Measurements from ENCODE around the gene HMG20B. TPM values are rescaled to one million over a fixed set of nuclear protein-coding genes. Genes with fewer than 3 reads are reported as not detected.

HMG20B gene
- total RNA-seq, 1 donor from 2014 or later, result 34.4 TPM

DNA sequence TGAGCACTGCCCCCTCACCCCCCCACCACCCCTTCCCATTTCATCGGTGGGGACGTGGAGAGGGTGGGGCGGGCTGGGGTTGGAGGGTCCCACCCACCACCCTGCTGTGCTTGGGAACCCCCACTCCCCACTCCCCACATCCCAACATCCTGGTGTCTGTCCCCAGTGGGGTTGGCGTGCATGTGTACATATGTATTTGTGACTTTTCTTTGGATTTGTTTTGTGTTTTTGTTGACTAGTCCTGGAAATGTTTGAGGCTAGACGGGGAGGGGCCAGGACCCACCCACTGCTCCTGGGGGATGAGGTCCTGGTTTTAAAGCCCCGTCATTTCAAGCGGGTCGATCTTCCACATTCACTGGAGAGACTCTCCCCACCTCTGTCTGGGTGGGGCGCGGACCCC lies 36.8 kb upstream of the HMG20B start:
- ATAC-seq (ENCODE audit: poor library complexity) (no peak), DNase-seq (no peak)
- intact Hi-C loops (cut with DNase I), result no loop called here

DNA sequence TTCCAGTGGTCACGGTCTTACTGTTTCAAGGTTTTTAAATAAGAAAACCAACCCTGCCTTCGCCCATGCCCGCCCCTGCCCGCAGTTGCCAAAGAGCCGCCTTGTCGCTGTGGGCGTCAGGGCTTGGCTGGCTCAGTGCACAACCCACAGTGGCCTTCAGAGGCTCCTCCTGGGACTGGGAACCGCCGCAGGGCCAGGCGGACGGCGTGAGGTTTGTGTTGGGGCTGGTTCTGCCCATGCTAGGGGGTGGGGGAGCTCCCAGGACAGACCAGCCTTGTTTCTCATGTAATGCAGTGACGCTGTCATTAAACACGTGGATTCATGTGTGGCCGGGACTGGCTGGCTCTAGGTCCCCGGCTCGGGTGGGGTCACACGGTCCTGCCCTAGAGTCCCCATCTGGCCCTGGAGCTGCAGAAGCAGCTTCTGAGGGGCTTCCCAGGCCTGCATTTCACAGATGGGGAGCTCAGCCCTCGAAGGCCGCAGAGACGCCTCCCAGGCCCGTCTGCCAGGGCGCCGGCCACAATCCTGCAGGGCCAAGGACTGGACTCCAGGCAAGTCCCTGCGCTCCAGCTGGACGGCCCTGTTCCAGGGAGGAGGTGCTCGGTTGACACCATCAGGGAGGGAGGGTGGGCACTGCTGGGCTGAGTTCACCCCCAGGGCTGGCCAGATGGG lies 36.2 kb upstream of the HMG20B start:
- peak; percentile 74 for DNase-seq
- ATAC-seq (ENCODE audit: poor library complexity), result peak; percentile 46
- intact Hi-C loops (cut with DNase I), result no loop called here

DNA sequence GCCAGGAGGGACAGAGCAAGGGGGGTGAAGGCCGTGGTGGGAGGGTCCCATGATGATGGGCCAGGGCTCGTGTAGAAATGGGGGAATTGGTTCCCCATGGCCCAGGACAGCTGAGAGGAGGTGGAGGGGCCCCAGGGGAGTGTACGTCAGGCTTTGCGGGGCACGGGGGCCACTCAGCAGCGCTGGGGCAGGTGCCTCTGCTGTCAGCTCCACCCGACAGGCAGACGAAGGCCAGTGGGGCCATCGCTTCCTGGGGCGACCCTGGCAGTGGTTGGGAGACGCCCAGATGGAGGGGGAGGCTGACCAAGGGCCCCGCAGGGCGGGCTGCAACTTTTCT lies 35.7 kb upstream of the HMG20B start:
- ATAC-seq (ENCODE audit: poor library complexity) (peak; percentile 11), DNase-seq (no peak)
- intact Hi-C loops (cut with DNase I), result no loop called here

DNA sequence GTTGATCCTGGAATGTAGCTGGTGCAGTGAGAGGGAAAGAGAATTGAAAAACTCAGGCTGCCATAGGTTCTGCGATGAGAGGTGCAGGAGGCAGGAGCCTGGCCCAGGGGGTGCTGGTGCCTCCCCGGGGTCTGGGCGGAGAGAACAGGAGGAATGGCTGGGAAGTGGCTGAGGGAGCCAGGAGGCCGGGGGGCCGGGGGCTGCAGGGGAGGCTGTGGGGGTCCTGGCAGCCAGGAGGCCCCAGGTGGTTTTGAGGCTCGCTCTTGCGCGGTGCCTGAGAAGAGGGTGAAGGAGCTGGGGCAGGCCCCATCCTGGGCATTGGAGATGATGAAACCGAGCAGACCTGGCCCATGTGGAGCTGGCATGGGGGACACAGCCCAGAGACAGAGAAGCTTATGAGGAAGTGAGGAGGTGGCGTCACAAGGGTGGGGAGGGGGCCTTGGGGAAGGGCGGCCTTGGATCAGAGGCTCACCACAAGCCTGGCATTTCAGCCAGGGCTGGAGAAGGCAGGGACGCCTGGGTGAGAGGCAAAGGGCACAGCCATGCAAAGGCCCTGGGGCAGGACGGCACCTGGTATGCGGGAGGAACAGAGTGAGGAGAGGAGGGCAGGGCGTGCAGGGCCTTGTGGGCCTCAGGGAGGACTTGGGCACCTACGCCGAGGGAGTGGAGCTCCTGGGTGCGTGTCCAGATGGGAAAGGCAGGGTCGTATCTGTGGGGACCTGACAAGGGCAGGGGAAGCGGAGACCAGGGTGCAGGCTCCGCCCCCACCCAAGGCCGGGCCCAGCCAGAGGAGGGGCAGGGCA lies 35.1 kb upstream of the HMG20B start:
- DNase-seq (no peak), ATAC-seq (ENCODE audit: poor library complexity) (no peak)
- intact Hi-C loops (cut with DNase I), result no loop called here

DNA sequence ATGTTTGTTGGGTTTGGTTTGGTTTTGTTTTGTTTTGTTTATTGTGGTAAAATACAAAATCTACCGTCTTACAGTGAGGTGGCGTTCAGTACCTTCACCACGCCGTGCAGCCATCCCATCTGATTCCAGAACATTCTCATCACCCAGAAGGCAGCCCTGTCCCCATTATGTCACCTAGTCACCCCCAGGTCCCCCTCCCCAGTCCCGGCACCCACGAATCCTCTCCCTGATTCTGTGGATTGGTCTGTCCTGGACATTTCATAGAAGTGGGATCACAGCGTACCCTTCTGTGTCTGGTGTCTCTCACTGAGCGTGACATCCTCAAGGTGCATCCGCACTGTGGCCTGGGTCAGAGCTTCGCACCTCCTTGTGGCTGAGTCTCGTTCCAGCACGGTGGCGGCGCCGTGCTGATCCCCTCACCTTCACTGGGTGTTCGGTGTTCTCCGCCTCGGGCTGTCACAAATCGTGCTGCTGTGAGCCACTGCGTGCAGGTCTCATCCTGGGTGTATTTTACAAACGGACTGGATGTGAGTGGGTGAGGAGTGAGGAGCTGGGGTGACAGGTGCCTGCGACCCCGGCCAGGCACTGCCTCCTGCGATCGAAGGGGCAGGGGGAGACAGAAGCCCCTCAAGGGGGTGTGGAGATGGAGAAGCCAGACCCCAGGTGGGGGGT lies 34.4 kb upstream of the HMG20B start:
- ATAC-seq (ENCODE audit: poor library complexity) (no peak), DNase-seq (no peak)
- intact Hi-C loops (cut with DNase I), result no loop called here

DNA sequence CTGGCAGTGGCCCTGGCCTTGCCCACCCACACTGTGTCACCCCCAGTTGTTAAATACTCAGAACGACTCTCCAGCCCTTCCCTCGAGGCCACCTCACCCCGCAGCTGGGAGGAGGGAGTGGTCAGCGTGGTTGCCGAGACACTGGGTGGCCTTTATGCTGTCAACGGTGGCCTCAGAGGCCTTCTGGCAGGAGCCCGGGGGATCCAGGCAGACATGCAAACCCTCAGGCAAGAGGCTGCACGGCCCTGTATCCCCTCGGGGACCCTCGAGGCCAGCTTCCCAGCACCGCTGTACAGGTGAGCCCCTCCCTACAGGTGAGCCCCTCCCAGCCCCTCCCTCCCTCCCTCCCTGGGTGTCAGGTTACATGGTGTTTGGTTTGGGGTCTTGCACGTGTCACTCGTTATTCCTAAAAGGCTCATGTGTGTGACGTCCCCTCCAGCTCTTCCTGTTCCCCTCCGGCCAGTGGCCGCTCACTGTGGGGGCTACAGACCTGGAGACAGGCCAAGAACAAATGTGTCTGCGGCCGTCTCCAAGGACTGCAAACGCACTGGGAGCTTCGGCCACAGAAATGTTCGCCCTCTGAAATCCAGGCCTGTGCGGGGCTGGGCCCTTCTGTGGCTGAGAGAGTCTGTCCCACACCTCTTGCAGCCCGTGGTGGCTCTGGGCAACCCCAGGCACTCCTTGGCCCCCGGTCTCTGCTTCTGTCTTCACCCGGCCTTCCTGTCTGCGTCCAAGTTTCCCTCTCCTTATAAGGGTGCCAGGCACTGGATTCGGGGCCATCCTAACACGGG lies 33.6 kb upstream of the HMG20B start, which contains the start of gene TEKTIP1:
TEKTIP1 (plus strand) TSS at position 210 of the 791 bp plus-strand sequence; CDS start at position 214, 4 bp downstream.
- intact Hi-C loops (cut with DNase I), result no loop called here
- DNase-seq, result no peak
- ATAC-seq (ENCODE audit: poor library complexity), result no peak

DNA sequence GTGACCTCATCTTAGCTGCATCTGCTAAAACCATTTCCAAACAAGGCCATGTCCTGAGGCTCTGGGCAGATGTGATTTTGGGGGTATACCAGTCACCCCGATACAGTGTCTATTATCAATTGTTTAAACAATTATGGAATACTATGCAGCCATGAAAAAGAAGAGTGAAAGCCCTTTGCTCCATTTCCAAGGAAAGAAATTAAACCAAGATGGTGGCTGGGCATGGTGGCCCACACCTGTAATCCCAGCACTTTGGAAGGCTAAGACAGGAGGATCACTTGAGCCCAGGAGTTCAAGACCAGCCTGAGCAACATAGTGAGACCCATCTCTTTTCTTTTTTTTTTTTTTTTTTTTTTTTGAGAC lies 33.0 kb upstream of the HMG20B start:
- DNase-seq (no peak), ATAC-seq (ENCODE audit: poor library complexity) (no peak)
- intact Hi-C loops (cut with DNase I), result loop anchor here (10.0 kb wide), 1 partner anchor 165 kb away; the partner anchor contains the start of genes PIP5K1C and TJP3

DNA sequence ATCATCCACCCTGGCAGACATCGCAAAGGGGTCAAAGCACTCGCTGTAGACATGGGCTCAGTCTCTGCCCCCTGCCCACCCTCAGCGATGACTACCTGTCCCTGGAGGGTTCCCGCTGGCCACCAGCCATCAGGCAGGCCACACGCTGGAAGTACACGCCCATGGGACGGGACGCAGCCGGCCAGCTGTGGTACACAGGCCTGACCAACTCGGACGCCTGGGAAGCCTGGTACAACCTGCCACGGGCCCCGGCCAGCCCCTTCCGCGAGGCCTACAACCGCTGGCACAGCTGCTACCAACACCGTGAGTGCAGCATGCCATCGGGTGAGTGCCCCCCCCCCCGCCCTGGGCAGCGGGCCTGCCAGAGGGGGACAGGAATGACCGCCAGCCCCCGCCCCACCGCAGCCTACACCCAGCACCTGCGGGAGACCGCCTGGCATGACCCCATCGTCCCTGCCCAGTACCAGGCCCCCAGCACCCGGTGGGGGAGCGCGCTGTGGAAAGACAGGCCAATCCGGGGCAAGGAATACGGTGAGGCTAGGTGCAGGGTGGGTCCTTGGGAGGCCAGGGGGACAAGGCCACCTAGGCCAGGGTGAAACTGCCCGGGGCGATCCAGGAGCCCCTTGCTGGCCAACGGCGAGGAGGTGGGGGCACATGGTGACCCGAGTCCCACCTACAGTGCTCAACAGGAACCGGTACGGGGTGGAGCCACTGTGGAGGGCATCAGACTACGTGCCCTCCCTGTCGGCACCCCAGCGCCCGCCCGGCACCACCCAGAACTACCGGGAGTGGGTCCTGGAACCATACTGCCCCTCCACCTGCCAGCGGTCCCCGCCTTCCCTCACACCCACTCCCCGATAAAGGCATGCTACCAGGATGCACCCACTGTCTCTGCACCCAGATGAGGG lies 29.3 kb upstream of the HMG20B start:
- intact Hi-C loops (cut with DNase I), result loop anchor here (10.0 kb wide), 1 partner anchor 161 kb away; the partner anchor contains the start of genes PIP5K1C and TJP3
- ATAC-seq (ENCODE audit: poor library complexity) (no peak), DNase-seq (no peak)

DNA sequence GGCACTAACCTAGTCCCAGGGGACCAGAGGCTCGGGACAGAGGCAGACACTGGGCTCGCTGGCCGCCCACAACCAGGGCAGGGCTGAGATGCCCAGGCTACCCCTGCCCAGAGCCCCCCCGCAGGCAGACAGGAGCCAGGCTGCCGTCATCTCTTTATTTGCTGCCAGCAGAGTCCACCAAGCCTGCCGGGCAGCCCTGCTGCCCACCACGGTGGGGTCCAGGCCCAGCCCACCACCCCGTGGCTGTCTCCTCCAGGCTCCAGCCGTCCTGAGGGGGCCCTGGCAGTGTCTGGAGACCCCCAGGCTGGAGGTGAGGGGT lies 28.7 kb upstream of the HMG20B start:
- DNase-seq (no peak), ATAC-seq (ENCODE audit: poor library complexity) (no peak)
- intact Hi-C loops (cut with DNase I), result loop anchor here (10.0 kb wide), 1 partner anchor 161 kb away; the partner anchor contains the start of genes PIP5K1C and TJP3

DNA sequence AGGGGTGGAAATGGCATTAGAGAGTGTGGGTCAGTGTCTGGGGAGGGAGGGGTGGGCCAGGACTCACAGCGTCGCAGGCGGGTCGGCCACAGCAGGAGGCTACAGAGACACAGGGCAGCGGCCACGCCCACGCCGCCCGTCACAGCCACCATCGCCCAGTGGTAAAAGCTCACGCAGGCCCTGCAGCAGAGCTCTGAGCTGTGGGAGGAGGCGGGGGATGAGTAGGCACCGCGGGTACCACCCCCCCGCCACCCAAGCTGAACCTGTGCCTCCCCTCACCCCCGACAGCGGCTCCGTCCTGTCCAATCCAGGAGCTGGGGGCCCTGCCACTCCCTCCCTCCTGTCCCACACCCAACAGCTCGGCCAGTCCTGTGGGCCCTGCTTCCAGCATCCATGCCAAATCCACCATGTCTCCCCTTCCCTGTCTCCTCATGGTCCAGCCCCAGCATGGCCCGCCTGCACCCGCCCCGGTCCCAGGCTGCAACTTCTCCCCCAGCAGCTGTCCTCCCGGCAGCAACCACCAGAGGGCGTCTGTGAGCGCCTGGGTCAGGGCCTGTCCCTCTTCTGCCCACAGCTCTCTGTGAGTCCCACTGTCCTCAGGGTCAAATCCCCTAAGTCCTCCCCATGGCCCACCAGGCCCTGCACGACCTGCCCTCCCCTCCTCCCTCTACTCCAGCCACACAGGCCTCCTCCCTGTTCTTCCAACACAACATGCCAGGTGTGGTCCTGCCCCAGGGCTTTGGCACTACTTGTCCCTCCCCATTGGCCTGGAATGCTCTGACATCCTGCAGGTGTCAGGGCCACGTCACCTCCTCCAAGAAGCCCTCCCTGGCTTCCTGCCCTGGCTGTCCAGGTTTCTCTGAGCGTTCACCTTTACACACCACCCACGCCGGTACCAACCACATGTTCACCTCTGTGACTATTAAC lies 27.7 kb upstream of the HMG20B start:
- peak; percentile 74 for ATAC-seq (ENCODE audit: poor library complexity)
- intact Hi-C loops (cut with DNase I), result loop anchor here (5.0 to 10.0 kb wide), 2 partner anchors 72 to 160 kb away; partner anchors contain the start of genes PIP5K1C and TJP3
- DNase-seq, result peak; percentile 83

DNA sequence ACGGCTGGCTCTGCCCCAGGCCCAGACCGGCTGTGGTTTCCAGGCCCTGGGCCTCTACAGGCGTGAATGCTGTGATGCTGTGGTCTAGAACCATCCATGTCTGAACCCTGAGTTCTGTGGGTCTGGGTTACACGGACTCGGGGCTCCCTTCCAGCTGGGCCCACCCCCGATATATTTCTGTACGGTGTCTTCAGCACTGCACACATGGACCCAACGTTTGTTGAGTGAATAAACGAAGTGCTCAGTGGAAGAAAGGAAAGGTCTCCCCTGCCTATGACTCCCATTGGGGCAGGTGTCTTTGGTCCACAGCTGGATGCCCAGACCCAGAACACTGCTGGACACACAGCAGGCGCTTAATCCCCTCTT lies 27.1 kb upstream of the HMG20B start:
- ATAC-seq (ENCODE audit: poor library complexity) (no peak), DNase-seq (no peak)
- intact Hi-C loops (cut with DNase I), result loop anchor here (5.0 to 10.0 kb wide), 2 partner anchors 72 to 159 kb away; partner anchors contain the start of genes PIP5K1C and TJP3

DNA sequence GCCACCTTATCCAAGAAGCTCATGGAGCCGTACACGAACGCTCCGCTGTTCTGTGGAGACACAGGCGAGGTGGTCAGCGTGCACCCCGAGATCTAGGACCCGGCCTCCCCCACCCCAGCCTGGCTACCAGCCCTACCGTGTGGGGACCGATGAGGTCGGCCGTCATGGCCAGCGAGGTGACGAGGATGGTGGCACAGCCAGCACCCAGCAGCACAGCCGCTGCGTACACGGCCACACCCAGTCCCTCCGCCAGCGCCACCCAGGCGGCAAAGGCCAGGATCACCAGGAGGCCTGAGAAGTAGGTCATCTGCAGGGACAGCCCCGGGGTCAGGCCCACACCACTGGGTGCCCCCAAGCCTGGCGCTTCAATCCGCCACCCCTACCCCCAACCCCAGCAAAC lies 26.6 kb upstream of the HMG20B start:
- ATAC-seq (ENCODE audit: poor library complexity) (no peak), DNase-seq (no peak)
- intact Hi-C loops (cut with DNase I), result loop anchor here (5.0 to 10.0 kb wide), 2 partner anchors 71 to 159 kb away; partner anchors contain the start of genes PIP5K1C and TJP3

DNA sequence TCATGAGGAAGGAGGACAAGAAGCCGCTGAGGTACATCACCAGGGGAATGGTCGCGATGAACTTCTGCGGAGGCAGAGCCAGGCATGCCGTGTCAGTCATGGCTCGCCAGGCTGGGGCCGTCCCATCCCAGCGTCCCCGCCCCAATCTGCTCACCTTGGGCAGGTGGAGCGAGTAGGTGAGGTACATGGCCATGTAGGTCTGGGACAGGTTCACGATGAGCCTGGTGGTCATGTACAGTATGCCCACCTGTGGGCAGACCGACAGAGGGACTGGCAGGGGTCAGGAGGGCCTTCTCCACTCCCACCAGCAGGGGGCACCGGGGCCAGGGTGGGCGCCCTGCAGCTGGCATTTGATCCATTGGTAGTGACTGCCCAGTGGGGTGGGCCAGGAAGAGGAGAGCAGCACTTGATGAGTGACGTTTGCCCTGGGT lies 25.4 kb upstream of the HMG20B start:
- intact Hi-C loops (cut with DNase I), result loop anchor here (5.0 to 10.0 kb wide), 2 partner anchors 70 to 157 kb away; partner anchors contain the start of genes PIP5K1C and TJP3
- DNase-seq (no peak), ATAC-seq (ENCODE audit: poor library complexity) (no peak)

DNA sequence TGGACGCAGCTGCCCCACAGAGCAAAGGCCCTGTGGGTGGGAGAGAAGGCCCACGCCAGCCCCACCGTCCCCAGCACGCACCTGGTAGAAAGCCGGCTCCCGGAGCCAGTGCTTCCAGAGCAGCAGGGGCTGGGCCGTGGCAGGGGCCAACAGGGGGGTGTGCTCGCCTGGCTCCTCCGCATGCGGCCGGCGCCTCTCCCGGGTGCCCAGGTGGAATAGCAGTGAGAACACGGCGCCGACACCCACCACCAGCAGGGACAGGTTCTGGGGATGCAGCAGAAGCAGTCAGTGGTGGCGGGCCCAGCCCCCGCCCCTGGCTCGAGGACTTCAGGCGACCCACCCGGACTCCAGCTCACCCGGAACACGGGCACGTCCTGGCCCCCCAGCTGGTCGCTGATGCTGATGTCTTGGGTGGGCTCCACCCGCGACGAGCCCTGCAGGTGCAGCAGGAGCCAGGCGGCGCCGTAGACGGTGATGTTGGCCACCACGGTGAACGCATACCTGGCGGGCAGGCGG lies 24.9 kb upstream of the HMG20B start:
- ATAC-seq (ENCODE audit: poor library complexity), result no peak
- DNase-seq, result no peak
- intact Hi-C loops (cut with DNase I), result loop anchor here (5.0 to 10.0 kb wide), 2 partner anchors 69 to 157 kb away; partner anchors contain the start of genes PIP5K1C and TJP3

DNA sequence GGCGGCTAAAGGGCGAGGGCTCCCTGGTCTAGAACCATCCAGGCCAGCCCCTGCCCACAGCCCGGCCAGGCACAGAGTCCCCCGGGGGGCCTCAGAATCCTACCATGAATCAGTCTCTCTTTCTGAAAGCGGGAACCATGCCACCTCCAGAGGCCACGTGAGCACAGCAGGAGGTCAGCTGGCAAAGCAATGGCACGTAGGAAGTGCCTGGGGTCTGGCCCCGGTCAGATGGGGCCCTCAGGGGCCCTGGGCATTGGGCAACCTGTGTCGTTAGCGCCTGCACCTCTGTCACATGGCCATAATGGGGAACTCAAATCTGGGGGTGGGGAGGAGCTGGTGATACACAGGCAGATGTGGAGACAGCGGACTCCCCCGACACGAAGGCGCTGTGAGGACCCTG lies 24.1 kb upstream of the HMG20B start:
- intact Hi-C loops (cut with DNase I), result loop anchor here (5.0 to 10.0 kb wide), 2 partner anchors 69 to 156 kb away; partner anchors contain the start of genes PIP5K1C and TJP3
- DNase-seq, result no peak
- ATAC-seq (ENCODE audit: poor library complexity), result no peak

DNA sequence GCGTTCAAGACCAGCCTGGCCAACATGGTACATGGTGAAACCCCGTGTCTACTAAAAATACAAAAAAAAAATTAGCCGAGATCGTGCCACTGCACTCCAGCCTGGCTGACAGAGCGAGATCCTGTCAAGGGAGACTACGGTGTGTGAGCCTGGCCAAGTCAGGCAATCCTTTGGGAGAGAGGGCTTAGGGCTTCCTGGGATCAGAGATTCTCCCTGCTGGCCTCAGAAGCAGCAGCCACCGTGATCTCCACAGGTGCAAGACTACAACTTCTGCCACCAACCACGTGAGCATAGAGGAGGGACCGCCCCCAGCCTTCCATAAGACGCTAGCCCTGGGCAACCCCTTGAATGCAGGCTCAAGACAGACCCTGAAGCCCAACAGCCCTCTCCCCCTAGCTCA lies 22.9 kb upstream of the HMG20B start:
- DNase-seq (no peak), ATAC-seq (ENCODE audit: poor library complexity) (no peak)
- intact Hi-C loops (cut with DNase I), result loop anchor here (5.0 to 10.0 kb wide), 2 partner anchors 67 to 155 kb away; partner anchors contain the start of genes PIP5K1C and TJP3

All from Right ventricle myocardium superior (tissue), 1 donor.